HG02610 (cell line): Measurements from ENCODE around the gene FUS.
"Not testable (repeated sequence)": the region's sequence is repeated elsewhere in the genome, so short reads cannot be mapped to it uniquely, and the experiment has no call there.

Source experiments
- ATAC-seq: cut with Tn5 transposase; IDR thresholded peaks from one replicate; pipeline ENCODE4 v1.9.1; 2021; ENCODE audit warnings: mild to moderate bottlenecking, moderate library complexity; ENCODE audit not compliant: unreplicated experiment

Gene FUS

GRCh38 chr16:31143011-31143693 lies 36.8 kb upstream of the FUS start:
- ATAC-seq = no peak

GRCh38 chr16:31143694-31144148 lies 36.2 kb upstream of the FUS start:
- no peak for ATAC-seq

GRCh38 chr16:31144418-31144817 lies 35.5 kb upstream of the FUS start:
- ATAC-seq = not testable (repeated sequence)

DNA sequence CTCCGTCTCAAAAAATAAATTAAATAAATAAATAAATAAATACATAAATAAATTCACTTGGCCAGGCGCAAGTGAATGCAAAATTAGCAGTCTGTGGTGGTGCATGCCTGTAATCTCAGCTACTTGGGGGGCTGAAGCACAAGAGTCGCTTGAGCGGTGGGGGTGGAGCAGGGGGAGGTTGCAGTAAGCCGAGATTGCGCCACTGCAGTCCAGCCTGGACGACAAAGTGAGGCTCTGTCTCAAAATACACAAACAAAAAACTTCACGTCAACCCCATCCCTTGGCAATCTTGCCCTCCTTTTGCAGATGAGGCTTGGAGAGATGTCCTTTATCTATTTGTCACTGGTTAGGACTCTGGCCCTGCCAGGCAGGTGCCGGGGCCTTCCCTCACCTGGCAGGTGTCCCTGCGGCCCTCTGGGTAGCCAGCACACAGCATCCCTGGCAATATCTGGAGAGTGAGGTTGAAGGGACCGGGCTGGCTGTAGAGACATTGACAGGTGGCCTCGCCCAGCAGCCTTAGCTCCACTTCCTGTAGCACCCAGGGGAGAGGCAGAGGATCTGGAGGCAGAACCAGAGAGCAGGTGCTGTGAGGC lies 34.4 kb upstream of the FUS start:
- no peak for ATAC-seq

- no peak for ATAC-seq
Observed at GRCh38 chr16:31147574-31147973, 32.4 kb upstream of the FUS start.

- no peak for ATAC-seq
Observed at GRCh38 chr16:31148281-31148728, 31.6 kb upstream of the FUS start.

DNA sequence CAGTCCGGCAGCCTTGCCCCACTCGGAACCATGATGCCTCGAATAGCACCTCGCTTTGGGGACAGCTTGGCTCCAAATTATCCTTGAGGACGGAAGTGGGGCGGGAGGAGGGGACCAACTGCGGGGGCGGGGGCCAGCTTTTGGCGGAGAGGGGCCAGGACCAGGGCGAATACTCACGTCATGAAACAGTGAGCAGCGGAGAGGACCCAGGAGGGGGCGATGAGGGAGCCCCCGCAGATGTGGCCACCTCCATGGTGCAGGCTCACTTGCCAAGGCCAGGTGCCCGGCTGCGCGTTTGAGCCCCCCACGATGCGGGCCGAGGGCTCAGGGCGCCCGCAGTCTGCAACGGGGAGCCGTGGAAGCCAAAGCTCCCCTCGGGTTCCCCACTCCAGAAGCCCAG lies 31.0 kb upstream of the FUS start:
- ATAC-seq = no peak

DNA sequence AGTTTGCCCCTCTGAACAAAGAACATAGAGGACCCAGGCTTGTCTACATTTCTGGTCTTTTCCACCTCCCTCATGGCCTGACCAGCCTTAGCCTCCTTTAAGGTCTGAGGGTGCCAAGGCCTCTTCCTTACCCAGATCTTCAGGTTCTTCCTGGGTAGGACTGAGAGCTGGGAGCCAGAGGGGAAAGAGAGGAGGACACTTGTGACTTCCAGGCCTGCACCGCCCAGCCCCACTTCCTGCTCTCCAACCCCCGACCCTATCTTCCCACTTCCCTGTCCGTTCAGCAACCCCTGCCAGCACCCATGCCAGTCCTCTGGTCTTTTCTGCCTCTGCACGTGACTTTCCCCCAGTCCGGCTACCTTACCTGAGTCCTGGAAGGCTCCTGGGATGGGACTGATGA lies 30.6 kb upstream of the FUS start:
- no peak for ATAC-seq

DNA sequence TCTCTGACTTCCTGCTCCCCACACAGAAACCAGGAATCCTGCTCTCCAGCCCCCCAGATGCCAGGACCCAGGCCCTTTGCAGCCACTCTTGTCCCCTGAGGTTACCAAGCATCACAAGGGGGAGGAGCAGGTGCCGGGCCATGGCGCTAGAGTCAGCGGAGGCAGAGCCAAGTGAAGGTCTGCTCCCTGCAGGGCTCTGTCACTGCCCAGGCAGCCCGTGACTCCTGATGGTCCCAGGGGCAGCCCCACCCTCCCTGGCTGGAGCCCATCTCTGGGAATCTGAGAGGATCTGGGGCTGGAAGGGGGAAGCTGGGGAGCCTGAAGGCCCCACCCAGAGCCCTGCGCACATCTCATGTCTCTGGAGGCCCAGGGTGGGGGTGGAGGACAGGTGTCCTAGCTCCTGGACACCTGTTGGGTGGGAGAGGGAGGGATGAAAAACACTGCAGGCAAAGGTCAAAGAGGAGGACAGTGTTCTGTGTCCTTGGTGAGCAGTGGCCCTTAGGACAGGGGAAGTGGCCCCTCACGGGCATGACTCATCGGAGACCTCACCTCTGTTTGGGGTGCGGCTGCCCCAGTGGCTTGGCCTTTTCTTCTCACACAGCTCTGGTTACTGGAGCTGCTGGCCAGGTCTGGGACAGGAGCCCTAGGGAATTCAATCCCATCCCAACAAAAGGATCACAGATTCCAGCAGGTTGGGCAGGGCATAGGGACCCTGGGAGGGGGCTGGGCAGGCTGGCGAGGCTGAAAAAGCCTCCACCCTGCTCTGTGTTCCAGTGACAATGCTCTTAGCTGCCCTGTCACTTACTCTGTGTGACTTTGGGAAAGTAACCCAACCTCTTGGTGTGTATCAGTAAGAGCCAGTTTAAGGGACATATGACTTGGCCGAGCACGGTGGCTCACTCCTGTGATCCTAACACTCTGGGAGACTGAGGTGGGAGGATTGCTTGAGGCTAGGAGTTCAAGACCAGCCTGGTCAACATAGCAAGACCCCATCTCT lies 29.7 kb upstream of the FUS start, which contains the start of gene PRSS36:
Gene PRSS36, minus strand, starts transcription at position 173 of the 997 bp plus-strand sequence. Its CDS starts 31 bp downstream, at position 142.
- ATAC-seq = no peak

GRCh38 chr16:31150976-31151375 lies 29.0 kb upstream of the FUS start:
- not testable (repeated sequence) for ATAC-seq

- no peak for ATAC-seq
Observed at GRCh38 chr16:31157136-31157535, 22.8 kb upstream of the FUS start.

- no peak for ATAC-seq
Observed at GRCh38 chr16:31167315-31167714, 12.6 kb upstream of the FUS start.

GRCh38 chr16:31168848-31169247 lies 11.1 kb upstream of the FUS start:
- no peak for ATAC-seq

- ATAC-seq = not testable (repeated sequence)
Observed at GRCh38 chr16:31170048-31170447, 9.9 kb upstream of the FUS start.

DNA sequence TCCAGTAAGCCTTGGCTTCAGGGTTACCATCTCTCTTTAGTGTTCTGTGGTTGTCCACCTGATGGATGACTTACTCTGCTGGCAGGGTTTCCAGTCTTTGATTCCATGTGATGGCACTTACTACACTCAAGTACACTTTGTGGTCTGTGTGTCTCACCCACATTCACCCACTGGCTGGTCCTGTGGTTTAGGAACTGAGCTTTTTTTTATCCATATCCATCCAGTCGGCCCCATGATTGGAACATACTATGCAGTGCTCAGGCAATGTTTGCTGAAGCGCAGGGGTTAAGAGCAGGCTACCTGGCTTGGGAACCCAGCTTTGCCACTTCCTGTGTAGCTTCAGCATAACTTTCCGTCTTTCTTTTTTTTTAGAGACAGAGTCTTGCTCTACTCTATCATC lies 2.8 kb upstream of the FUS start:
- no peak for ATAC-seq

DNA sequence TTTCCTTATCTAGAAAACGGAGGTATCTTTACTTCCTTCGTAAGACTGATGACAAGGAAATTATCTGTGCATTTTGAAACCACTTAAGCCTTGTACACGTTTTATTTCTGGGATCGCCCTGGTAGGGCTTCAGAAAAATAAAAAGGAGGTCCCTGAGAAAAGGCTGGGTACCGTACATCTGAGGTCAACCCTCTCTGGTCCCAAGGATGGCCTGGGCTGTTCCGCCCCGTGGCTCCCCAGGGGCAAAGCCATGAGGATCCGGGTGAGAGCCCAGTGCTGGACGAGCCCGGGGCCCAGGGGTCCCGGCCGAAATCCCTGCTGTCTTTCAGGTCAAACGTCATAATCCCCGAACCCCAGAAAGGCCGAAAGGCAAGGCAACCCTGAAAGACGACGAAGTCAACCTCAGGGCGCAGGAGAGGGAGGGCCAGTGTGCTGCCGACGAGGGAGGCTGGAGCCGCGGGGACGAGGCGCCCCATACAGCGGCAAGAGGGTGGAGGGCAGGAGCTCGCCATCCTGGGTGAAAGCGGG lies 656 bp upstream of the FUS start:
- ATAC-seq = peak; percentile 8

DNA sequence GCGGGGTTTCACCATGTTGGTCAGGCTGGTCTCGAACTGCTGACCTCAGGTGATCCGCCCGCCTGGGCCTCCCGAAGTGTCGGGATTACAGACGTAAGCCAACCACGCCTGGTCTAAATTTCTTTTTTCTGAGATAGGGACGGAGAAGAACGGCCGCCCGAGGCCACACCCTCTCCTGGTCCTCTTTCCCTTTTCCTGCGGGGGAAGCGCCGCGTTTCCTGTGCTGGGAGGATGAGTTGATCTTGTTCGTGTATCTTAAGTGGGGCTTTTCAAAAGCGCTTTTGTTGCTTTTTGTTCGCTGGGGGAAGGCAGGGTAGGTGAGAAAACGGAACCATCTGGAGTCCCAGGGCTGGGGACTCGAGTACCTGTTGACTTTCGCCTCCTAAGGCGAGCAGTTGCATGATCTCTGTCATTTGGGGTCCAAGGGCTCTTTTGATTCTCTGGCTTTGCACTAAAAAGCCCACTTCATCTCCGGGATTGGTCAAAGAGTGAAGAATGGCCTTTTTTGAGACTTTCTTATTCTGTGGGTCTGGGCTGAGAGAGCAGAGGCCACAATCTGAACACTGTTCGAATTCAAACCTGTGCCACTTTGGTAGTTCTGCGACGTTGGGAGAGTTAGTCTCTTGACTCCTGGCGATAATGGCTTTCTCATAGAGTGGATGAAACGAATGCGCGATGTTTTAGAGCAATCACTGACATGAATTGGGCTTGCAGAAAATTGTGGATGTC lies 1.3 kb downstream of the FUS start:
- ATAC-seq = no peak

DNA sequence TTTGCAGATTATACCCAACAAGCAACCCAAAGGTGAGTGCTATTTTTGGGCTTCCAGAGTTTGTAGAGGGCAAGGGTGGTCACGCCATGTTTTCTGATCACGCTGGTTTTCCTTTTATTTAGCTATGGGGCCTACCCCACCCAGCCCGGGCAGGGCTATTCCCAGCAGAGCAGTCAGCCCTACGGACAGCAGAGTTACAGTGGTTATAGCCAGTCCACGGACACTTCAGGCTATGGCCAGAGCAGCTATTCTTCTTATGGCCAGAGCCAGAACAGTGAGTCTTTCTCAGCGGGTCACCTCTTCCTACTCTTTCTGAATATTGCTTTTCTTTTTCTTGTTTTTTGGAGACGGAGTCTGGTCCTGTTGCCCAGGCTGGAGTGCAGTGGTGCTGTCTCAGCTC lies 2.5 kb downstream of the FUS start:
- ATAC-seq = no peak

DNA sequence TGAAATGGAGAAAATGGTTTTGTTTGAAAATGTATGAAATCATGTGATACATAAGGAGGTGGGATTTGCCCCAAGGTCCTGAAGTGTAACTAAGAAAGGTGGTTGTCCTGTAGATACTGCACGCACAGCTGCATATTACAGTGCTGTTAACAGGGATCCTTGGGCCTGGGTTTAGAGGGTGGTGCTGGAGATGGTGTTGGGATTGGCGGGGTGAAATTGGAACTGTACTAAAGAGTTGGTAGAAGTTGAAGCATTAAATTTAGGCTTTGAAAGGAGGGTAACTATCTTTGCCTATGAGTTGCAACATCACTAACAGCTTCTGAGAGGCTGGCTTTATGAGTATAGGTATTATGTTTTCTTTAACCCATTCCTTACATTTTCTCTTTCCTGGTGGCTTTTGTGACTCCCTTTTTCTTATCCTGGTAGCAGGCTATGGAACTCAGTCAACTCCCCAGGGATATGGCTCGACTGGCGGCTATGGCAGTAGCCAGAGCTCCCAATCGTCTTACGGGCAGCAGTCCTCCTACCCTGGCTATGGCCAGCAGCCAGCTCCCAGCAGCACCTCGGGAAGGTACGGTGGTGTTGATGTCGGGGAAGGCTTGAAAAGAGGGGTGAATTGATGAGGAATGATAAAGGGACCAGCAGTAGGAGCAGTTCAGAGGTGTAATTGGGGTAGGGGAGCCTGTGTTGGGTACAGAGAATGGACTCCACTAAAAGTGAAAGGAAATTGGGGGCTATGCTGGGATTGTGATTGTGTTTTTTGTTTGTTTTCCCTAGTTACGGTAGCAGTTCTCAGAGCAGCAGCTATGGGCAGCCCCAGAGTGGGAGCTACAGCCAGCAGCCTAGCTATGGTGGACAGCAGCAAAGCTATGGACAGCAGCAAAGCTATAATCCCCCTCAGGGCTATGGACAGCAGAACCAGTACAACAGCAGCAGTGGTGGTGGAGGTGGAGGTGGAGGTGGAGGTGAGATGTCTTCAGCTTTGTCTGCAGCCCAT lies 3.8 kb downstream of the FUS start:
- no peak for ATAC-seq
